ENCODE measurements around the gene TXNDC17.

The TXNDC17 gene

GRCh38 chr17:6666077-6666521, 25.2 kb downstream of the TXNDC17 start:
- DNase-seq = peak; percentile 22

- no peak for DNase-seq
Measured at GRCh38 chr17:6666557-6666956, 25.7 kb downstream of the TXNDC17 start.

GRCh38 chr17:6667516-6667915, 26.7 kb downstream of the TXNDC17 start:
- no peak for DNase-seq

- DNase-seq = no peak
Measured at GRCh38 chr17:6668219-6668618, 27.4 kb downstream of the TXNDC17 start.

- no peak for DNase-seq
Measured at GRCh38 chr17:6668727-6669425, 28.0 kb downstream of the TXNDC17 start.

GRCh38 chr17:6669479-6670212, 28.8 kb downstream of the TXNDC17 start:
- no peak for DNase-seq

- no peak for DNase-seq
Measured at GRCh38 chr17:6670571-6670970, 29.7 kb downstream of the TXNDC17 start.

GRCh38 chr17:6670999-6671398, 30.1 kb downstream of the TXNDC17 start:
- no peak for DNase-seq

- no peak for DNase-seq
Measured at GRCh38 chr17:6671431-6671830, 30.6 kb downstream of the TXNDC17 start.

- DNase-seq = no peak
Measured at GRCh38 chr17:6674586-6674985, 33.7 kb downstream of the TXNDC17 start.

GRCh38 chr17:6675201-6675825, 34.5 kb downstream of the TXNDC17 start:
- no peak for DNase-seq

- DNase-seq = no peak
Measured at GRCh38 chr17:6676802-6677157, 35.9 kb downstream of the TXNDC17 start.

- DNase-seq = no peak
Measured at GRCh38 chr17:6677158-6677831, 36.4 kb downstream of the TXNDC17 start.

- DNase-seq = no peak
Measured at GRCh38 chr17:6677946-6678345, 37.1 kb downstream of the TXNDC17 start.

GRCh38 chr17:6679241-6679640, 38.4 kb downstream of the TXNDC17 start:
- DNase-seq = no peak

- DNase-seq = no peak
Measured at GRCh38 chr17:6681176-6681575, 40.3 kb downstream of the TXNDC17 start.

GRCh38 chr17:6681671-6682070, 40.8 kb downstream of the TXNDC17 start:
- DNase-seq = no peak

- no peak for DNase-seq
Measured at GRCh38 chr17:6682339-6682738, 41.5 kb downstream of the TXNDC17 start.

GRCh38 chr17:6683081-6683684, 42.3 kb downstream of the TXNDC17 start:
- DNase-seq = no peak

- DNase-seq = no peak
Measured at GRCh38 chr17:6683730-6684459, 43.0 kb downstream of the TXNDC17 start.

- no peak for DNase-seq
Measured at GRCh38 chr17:6684460-6684783, 43.6 kb downstream of the TXNDC17 start.

All from T-helper 9 cell (primary cell).